GM20000 (cell line): ENCODE results near the gene CD300A.

Experiments
- DNase-seq: peaks from one replicate; pipeline ENCODE4 v3.0.0; 2012; ENCODE audit warnings: low spot score
- CTCF ChIP-seq: IDR thresholded peaks from 2 replicates; pipeline ENCODE4 v1.5.1; 2012; ENCODE audit warnings: mild to moderate bottlenecking, control low read depth; ENCODE audit errors: extremely low read depth, missing control alignments

CD300A gene

DNA sequence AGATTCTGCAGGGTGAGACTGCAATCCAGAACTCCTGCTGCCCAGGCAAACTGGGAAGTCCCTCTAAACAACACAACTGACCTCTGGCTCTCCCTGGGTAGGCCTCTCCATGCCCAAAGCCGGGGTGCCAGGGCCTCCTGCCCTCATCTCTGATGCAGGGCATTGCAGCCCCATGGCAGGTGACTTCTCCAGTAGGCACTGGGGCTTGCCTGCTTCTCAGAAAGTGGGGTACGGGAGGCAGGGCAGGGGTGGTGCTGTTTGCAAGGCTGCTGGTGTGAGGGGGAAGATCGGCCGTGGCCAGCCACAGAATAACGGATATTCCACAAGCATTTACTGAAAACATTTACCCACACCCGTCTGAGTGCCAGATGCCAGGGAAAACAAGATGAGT lies 38.7 kb upstream of the CD300A start:
- no peak for DNase-seq
- TF ChIP-seq CTCF, result no peak

GRCh38 chr17:74429604-74430384 lies 36.6 kb upstream of the CD300A start:
- no peak for TF ChIP-seq CTCF
- DNase-seq, result no peak

- no peak for TF ChIP-seq CTCF
- no peak for DNase-seq
Observed at GRCh38 chr17:74430385-74430705, 36.1 kb upstream of the CD300A start.

DNA sequence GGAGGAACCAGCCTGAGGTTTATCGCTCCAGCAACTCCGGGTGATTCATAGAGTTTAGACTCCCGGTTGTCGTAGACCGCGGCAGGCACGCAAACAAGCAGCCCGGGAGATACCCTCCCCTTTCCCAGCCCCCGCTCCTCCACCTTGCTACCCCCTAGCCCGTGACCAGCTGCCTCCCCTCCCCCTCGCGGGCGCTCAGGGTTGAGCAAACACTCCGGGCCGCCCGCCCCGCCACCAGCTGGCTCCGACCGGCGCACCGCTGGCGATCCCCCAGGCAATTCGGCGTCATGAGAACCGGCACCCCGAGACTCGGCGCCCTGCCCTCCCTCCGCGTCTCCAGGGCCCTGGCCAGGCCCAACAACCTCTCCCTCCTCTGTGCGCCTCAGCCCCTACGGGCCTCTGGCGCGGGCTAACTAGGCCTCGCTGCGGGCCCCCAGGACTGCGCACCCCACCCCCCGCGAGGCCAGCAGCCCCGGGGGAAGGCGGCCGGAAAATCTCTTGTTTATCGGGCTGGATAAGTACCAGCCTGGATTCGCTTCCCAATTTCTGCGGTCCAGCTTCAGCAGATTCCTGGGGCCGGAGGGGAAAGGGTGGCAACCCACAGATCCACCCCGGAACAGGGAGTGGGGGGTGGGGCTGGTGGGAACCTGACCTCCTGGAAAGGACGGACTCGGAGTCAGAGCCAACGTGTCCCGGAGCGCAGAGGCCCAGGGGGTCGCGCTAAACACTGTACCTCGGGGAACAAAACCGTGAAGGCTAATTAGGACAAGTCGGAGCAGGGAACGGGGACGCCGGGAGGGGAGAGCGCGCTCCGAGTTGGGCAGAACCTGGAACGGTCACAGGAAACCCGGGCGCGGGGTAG lies 35.5 kb upstream of the CD300A start:
- DNase-seq, result peak; percentile 69
- TF ChIP-seq CTCF, result no peak

GRCh38 chr17:74431568-74432423 lies 34.6 kb upstream of the CD300A start, which contains the start of gene GPRC5C:
TSS of gene GPRC5C (plus strand) at chr17:74432088. CDS start at chr17:74439777, 7,689 bp downstream.
- DNase-seq, result peak; percentile 85
- no peak for TF ChIP-seq CTCF

DNA sequence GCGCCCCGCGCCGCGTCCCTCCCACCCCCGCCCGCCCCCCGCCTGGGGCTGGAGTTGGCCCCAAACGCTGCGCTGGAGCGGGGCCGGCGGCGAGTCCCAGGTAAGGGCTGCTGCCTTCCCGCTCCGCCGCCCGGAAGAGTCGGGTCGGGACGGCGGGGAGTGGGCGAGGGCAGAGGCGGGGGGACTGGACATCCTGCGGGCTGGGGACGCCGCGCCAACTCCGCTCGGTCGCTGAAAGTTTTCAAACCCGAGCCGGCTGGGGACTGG lies 34.1 kb upstream of the CD300A start:
- peak; percentile 55 for DNase-seq
- TF ChIP-seq CTCF, result no peak
